ENCODE measurements around the gene TPRA1.
"Not testable (repeated sequence)": the region's sequence is repeated elsewhere in the genome, so short reads cannot be mapped to it uniquely, and the experiment has no call there.

Gene TPRA1

DNA sequence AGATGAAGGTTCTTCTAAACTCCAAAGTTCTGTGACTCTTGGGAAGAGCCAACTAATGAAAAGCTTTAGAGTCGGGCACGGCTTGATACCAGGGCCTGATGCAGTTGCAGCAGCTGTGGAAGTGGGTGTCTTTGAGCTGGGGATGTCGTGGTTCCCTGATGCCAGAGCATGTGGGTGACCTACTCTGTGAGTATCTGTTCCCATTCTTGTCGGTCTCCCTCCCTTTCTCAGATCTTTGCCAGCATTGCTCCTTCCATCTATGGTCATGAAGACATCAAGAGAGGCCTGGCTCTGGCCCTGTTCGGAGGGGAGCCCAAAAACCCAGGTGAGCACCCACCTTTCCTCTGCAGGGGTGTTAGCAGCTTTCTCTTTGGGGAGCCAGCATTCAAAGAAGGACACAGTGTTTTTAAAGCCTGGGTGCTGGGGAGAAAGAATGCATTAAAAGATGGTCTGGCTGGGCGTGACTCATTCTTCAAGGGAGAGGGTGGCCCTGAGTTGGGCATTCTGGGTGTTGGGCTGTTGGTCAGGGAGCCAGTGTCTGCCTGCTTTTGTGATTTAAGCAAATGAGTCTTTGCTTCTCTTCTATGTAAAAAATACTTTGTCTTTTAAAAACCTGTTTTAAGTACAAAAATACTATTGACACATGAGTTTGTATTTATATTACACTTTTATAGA, 25.2 kb upstream of the TPRA1 start:
- DNase-seq = no peak

DNA sequence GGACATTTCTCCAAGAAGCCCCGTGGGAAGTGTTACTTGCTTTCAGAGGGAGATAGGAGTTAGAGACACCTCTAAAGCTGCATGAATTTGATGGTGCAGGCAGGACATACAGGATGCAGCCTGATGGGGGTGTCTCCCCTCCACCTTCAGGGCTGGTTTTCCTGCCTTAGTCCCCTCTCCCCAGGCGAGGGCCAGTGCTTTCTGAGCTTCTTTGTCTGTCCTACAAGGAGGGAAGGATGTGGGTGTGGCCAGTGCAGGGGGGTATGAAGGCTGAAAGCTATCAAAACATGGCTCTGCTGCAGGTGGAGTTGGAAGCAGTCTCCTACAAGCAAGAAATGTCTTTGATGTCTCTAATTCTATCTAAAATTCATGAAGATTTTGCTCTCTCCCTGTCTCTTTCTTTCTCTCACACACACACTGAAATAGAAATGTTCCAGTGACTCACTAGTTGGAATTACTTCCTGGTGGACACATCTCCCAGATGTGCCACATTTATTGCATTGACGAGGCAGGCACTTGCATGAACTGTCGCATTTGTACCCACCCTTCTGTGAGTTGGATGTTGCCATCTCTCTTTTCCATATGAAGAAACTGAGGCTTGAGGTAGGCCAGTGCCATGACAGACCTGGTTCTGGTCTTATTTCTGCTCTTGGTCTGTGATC, 24.5 kb upstream of the TPRA1 start:
- DNase-seq = no peak

DNA sequence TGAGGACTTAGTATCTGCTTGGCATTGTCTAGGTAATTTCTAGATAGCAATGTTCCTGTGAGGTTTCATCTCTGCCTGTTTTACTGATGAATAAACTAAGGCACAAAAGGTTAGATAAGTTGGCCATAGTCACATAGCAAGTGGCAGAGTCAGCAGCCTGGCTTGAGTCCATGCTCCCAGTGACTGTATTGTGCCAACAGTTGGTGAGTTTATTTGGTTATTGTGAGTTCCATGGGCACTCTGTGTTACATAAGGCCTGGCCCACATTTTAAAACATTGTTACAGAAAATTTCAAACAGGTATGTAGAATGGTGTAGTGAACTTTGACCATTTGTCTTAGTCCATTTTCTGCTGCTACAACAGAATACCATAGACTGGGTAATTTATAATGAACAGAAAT, 22.9 kb upstream of the TPRA1 start:
- no peak for DNase-seq

DNA sequence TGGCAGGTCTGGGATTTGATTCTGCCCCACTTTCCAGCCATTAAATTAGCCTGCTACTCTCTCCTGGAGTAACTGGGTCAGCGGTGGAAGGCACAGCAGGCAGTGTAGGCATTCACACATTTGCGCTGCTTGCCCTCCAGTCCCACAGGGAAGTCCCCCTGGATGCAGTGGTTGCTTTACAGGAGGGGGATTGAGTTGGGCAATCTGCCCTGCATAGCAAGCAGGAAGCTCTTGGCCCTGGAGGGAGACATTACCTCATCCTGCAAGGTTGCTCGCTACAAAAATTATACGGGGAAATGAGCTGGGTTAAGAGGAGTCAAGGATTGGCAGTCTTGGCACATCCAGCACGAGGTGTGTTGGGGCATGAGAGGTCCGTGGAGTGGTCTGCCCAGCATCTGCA, 22.4 kb upstream of the TPRA1 start:
- no peak for DNase-seq

DNA sequence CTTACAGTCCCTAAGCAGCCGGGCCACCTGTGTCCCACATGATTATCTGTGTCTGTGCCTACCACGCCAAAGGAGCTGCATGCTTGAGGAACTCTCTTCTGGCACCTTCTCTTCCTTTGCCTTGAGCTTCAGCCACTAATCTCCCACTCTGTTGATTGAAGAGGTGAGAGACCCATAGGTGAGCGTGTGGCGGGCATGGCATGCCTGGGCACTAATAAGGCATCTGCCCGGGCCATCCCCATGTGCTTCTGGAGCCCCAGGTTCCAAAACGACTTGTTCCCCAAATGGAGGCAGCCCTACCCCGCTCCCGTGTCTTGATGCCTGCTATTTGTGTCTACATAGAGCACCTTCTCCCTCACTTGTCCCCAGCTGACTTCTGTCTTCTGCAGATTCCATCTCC, 20.7 kb upstream of the TPRA1 start:
- DNase-seq = no peak

DNA sequence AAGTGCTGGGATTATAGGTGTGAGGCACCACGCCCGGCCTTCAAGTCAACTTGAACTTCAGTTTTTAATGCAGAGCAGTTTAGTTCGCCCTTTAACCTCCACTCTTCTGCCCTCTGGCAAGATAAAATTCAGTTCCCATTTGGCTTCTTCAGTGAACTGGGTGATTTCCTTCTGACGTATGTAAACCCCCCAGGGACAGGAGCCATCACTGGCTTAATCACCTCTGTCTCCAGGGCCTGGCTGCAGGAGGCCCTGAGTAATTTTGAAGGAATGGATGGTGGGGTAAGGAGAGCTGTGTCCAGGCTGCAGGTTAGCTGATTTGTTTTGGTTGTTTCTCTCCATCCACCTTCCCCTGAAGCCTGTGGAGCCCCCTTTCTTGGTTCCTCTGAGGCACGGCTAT, 19.6 kb upstream of the TPRA1 start:
- DNase-seq = no peak

DNA sequence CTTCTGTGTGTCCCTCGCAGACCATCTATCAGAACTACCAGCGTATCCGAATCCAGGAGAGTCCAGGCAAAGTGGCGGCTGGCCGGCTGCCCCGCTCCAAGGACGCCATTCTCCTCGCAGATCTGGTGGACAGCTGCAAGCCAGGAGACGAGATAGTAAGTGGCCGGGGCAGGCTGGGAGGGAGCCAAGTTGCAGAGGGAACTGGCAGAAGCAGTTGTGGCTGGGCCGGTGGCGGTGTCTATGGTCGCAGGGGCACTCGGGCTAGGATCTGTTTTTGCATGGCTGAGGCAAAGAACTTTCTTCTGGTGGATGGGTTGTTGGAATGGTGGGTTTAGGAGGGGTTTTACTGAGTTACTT, 17.8 kb upstream of the TPRA1 start:
- no peak for DNase-seq

DNA sequence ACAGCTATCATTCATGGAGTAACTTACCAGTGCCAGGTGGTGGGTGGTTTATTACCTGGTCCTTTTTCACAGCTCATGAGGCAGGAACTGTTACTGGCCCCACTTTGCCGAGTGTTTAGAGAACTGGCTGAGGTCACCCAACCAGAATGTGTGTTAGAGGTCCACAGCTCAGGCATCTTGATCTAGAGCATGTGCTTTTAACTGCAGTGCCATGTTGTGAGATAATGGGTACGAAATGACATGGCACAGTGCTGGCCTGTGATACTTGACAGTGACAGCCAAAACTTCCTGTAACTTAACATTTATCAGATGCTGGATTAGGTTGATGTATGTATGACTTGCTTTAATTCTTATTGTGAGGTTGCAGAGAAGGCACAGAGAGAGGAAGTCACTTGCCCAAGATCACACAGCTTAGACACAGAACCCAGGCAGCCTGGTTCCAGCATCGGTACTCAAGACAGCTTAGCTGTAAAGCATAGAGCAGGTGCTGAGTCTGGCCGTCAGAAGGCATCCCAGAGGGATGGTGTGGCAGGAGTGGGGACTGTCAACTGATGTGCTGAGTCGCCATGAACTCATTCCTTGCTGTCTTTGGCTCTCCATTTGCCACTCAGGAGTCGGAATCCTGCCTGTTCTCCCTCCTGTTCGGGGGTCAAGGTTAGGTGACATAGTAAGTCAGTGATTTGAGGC, 17.3 kb upstream of the TPRA1 start:
- DNase-seq = no peak

DNA sequence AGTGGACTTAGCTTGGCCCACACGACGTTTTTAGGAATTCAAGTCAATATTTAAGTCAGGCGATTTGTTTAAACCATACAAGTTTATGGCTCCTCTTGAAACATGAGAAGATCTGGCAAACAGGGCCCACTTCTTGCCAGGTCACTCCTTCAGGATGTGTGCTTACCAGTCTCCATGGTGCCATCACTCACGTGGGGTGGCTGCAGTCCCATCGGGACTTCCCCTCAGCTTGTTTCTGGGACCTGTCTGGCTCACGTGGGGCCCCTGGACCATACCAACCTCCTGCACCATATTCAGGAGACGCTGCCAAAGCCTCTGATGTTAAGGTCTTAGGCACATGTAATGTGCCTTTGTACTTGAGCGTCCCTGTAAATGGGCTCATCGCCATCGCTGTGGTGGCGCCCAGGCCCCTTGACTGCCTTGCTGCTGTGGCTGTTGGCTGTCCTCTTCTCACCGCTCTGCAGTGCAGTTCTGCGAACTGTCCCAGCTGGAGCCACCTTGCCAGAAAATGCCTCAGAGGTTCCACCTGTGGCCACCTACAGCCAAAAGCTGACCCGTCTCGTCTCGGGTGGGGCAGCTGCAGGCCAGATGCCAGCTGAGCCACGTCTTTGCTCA, 16.6 kb upstream of the TPRA1 start:
- DNase-seq = no peak

DNA sequence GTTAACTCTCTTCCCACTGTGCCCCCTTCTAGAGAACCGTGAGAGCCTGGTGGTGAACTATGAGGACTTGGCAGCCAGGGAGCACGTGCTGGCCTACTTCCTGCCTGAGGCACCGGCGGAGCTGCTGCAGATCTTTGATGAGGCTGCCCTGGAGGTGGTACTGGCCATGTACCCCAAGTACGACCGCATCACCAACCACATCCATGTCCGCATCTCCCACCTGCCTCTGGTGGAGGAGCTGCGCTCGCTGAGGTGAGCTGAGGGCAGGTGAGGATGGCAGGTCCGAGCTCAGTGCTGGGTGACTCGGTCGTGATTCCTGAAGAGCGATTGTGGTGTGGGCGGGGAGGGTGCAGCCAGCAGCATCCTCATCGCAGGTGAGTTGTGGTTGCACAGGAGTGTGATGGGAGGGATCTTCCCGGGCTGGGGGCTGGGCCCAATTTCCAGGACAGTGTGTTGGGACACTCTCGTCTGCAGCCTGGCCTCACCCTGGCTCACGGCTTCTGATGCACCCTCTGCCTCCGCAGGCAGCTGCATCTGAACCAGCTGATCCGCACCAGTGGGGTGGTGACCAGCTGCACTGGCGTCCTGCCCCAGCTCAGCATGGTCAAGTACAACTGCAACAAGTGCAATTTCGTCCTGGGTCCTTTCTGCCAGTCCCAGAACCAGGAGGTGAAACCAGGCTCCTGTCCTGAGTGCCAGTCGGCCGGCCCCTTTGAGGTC, 15.7 kb upstream of the TPRA1 start:
- DNase-seq = no peak

DNA sequence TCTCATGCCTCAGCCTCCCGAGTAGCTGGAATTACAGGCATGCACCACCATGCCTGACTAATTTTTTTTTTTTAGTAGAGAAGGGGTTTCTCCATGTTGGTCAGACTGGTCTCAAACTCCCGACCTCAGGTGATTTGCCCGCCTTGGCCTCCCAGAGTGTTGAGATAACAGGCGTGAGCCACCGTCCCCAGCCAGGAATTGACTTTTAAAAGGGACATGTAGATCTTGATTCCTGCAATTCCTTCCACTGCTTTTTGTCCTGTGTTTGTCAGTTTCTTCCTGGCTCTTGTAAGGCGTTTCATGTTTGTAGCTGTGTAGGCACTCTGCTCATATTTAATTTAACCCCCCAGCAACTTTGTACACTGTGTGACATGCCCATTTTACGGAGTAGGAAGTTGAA, 15.0 kb upstream of the TPRA1 start:
- DNase-seq = not testable (repeated sequence)

DNA sequence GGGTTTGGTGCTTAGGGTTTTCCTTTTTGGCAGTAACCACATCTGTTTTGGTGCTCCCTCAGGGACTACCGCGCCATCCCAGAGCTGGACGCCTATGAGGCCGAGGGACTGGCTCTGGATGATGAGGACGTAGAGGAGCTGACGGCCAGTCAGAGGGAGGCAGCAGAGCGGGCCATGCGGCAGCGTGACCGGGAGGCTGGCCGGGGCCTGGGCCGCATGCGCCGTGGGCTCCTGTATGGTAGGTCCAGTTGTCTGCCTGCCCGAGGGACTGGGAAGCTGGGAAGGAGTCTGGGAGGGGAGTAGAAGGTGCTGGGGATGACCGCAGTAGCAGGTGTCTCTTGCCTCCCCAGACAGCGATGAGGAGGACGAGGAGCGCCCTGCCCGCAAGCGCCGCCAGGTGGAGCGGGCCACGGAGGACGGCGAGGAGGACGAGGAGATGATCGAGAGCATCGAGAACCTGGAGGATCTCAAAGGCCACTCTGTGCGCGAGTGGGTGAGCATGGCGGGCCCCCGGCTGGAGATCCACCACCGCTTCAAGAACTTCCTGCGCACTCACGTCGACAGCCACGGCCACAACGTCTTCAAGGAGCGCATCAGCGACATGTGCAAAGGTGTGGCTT, 14.1 kb upstream of the TPRA1 start:
- no peak for DNase-seq

DNA sequence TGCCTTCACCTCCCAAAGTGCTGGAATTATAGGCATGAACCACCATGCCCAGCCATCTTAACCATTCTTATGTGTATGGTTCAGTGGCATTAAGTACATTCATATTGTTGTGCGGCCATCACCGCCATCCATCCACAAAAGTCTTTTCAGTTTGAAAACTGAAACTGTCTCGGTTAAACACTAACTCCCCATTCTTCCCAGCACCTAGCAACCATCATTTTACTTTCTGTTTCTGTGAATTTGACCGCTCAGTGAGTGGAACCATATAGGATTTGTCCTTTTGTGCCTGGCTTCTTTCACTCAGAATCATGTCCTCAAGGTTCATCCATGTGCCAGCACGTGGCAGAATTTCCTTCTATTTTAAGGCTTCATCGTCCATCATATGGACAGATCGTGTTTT, 13.5 kb upstream of the TPRA1 start:
- DNase-seq = no peak

DNA sequence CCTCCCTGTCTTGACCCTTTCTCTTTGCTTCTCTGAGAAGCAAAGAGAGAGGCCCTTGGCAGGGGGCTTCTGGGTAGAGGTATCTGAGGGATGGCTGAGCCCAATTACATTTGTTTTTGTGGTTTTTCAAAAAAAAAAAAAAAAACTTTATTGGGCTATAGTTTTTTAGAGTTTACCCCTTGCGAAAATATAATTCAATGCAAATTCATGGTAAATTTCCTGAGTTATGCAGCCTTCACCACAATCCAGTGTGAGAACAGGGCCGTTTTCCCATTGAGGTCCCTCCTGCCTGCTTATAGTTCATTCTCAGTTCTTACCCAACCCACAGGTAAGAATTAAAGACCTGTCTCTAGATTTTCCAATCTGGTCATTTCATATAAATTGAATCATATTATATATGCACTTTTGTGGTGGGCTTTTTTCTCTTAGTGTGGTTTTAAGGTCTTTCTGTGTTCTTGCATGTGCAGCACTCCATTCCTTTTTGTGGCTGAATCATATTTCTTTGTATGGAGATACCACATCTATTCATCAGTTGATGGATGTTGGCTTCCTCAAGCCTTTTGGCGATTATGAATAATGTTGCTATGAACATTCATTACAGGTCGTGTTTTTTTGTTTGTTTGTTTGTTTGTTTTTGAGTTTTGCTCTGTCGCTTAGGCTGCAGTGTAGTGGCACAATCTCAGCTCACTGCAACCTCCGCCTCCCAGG, 10.4 kb upstream of the TPRA1 start:
- DNase-seq = no peak

DNA sequence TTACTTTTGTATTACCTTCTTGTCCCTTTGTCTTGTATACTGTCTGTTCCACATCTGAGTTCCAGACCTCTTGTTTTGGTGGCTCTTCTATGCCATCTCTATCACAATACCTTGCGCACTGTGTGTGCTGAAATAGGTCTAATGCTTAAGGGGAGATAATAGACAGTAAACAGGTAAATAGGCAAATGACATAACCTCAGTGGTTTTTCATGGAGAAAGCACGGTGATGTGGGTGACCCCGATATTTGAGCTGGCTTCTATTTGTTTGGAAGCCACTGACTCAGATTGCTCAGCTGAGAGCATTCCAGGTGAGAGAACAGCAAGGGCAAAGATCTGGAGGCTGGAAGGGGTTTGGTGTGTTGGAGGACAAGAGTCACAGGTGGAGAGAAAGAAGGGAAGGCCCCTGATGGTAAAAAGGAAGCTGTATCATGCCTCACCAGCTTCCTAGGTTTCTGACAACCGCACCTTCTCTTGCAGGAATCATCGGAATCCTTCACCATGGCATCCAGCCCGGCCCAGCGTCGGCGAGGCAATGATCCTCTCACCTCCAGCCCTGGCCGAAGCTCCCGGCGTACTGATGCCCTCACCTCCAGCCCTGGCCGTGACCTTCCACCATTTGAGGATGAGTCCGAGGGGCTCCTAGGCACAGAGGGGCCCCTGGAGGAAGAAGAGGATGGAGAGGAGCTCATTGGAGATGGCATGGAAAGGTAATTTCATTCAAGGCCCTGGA, 8.5 kb upstream of the TPRA1 start:
- no peak for DNase-seq

DNA sequence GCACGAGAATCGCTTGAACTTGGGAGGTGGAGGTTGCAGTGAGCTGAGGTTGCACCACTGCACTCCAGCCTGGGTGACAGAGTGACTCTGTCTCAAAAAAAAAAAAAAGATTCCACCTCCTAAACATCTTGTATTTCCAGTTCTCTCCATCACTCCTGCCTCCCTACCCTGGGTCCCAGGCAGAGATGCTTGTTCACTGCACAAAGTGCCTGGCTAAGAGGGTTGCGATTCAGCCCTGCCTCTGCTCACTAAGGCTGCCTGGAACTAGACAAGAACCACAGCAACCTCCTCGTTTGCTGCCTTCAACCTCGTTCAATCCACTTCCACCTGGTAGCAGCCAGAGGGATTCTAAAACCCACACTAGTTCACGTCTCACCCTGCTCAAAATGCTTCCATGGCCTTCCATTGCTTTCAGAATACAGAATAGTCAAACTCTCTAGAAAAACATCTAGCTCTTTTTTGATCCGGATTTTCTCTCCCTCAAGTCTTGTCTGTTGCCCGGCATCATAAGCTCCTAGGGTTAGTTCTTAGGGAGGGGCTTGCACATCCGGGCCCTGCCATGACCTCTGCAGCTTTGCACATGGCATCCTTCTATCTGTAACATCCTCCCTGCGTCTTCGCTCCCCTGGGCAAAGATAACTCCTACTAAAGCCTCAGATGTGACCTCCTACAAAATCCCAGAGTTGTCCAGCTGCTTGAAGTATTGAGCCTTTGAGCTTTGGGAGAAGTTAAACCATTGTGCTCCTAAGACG, 6.7 kb upstream of the TPRA1 start:
- no peak for DNase-seq

DNA sequence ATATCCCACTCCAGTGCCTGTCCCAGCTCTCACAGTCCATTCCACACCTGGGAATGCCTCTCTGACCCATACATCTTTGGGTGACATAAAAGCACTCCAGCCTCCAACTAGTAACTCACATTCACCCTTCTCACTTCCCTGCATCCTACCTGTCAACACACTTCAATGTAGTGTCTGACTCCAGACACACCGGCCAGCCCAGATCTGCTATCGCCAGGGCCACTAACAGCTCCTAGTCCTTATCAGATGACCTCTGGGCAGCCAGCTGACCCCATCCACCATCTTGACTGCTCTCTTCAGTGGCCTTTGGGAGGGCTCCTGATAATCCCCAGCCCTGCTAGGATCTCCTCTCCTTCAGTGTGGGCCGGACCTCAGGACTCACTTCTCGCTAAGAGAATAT, 4.8 kb upstream of the TPRA1 start:
- no peak for DNase-seq

DNA sequence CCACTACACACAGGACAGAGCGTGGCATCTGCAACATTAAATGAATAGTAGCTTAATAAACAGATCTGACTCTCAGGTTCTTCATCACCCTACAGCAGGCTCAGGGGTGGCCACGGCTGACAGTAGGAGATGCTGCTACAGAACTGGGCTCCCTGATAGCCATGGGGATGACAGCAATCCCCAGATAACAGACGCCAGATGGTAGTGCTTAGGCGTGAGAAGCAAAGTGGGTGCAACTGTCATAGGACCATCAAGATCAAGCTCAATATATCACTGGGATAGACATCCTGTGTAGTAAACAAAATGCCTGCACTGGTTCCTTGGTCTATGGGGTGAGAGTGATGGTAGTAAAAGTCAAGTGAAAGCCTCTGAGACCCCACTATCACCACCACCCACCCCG, 2.6 kb upstream of the TPRA1 start:
- no peak for DNase-seq

DNA sequence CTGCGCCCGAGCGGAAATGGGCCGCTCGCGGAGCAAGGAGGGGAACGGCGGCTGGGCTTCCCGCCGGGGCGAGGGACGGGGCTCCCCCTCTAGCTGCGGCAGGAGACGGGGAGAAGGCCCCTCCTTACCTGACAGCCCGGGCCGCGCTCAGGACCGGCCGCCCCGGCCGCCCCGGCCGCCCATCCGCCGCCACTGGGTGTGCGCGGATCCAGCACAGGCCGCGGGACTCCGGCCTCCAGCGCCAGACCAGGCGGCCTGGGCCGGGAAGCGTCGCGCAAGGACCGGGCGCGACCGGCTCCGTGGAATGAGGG, 296 bp downstream of the TPRA1 start:
- DNase-seq = no peak

DNA sequence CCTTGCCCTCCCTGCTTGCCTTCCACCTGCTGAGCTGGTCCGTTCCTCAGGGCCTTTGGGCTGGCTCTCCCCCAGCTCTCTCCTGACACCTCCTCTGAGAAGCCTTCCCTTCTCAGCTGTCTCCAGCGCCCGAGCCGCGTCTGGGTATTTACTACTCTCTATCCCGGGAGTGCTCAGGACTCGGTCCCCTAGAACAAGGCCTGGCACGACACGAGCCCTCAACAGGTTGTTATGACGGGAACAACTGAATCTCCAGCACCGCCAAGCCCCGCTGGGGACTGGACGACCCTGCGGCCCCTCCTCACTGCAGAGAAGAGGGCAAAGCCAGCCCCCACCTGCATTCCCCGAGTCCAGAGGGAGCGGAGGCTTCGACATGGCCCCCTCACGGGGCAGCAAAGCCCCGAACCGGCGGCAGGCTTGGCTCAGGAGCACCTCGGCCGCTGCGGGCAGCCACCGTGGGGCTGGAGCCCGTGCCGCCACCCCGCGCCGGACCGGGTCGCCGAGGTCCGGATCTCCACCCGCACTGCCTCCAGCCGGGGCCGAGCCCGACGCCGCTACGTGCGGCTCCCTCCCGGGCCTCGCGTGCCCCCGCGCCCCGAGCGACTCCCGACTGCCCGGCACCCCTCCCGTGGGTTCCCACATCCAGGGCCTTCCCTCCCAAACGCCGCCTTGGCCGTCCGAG, 792 bp downstream of the TPRA1 start:
- peak; percentile 16 for DNase-seq

All from effector CD4-positive, alpha-beta T cell (primary cell).